Fibroblast of the conjunctiva (primary cell): ENCODE data around the gene AMER2.

ENCODE experiments used
- DNase-seq: peaks from one replicate; pipeline ENCODE4 v3.0.0-alpha.2; 2010; ENCODE audit warnings: low read depth

The AMER2 gene, protein sequence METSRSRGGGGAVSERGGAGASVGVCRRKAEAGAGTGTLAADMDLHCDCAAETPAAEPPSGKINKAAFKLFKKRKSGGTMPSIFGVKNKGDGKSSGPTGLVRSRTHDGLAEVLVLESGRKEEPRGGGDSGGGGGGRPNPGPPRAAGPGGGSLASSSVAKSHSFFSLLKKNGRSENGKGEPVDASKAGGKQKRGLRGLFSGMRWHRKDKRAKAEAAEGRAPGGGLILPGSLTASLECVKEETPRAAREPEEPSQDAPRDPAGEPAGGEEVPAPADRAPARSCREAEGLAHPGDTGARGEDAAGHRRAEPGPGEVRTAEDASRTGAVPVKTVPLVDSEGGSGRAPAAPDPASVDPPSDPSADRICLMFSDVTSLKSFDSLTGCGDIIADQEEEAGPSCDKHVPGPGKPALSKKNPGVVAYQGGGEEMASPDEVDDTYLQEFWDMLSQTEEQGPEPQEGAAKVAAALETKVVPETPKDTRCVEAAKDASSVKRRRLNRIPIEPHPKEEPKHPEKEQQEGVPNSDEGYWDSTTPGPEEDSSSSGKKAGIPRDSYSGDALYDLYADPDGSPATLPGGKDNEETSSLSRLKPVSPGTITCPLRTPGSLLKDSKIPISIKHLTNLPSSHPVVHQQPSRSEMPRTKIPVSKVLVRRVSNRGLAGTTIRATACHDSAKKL

DNA sequence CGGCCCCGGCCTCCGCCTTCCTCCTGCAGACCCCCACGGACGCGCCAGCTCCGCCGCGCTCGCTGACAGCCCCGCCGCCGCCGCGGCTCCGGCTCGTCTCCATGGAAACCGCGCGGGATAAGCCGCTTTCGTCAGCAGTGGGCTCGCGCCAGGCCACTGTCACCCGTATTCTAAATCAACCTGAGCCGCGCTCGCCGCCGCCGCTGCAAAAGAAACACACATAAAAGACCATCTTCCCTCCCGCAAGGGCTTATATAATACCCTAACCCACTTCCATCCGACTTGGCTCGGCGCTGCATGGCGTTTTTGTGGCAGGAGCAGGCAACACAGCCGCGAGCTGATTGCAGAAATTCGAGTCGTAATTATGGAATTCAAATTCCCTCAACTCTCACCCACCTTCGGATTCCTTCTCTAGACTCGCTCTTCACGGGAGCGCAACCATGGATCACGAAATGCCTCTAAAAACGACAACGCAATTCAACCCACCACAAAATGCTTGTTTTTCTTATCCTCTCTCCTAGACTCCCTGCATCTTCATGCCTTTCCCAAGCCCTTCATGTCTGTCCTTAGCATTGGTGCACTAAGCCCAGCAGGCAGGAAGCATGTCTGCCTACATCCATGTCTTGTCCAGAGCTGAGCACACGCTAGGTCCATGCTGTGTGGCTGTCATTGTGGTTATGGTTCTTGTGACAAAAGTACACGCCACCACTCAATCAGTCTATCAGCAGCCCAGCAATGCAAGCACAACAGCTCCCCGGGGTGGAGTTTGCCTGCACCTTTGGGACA is at the start of gene AMER2:
Gene AMER2, minus strand, starts transcription at position 772 of the 786 bp plus-strand sequence. Its CDS starts 669 bp downstream, at position 103.
- no peak for DNase-seq

DNA sequence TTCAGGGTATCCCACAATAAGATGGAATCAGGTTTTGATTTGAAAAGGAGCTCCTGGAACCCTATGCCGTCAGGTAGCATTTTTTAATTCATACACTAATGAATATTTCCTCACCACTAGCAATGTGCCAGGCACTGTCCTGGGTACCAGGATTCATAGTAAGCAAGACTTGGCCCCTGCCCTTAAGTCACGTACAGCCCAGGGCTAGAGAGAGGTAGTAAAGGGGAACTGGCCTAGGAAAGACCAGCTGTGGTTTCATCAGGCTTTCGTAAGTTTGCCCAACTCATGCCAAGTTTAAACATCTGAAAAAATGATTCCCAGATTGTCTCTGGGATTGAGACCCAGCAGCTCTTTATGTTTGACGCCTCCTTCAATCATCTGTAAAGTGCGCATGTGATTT is 45.9 kb upstream of the AMER2 start:
- no peak for DNase-seq

DNA sequence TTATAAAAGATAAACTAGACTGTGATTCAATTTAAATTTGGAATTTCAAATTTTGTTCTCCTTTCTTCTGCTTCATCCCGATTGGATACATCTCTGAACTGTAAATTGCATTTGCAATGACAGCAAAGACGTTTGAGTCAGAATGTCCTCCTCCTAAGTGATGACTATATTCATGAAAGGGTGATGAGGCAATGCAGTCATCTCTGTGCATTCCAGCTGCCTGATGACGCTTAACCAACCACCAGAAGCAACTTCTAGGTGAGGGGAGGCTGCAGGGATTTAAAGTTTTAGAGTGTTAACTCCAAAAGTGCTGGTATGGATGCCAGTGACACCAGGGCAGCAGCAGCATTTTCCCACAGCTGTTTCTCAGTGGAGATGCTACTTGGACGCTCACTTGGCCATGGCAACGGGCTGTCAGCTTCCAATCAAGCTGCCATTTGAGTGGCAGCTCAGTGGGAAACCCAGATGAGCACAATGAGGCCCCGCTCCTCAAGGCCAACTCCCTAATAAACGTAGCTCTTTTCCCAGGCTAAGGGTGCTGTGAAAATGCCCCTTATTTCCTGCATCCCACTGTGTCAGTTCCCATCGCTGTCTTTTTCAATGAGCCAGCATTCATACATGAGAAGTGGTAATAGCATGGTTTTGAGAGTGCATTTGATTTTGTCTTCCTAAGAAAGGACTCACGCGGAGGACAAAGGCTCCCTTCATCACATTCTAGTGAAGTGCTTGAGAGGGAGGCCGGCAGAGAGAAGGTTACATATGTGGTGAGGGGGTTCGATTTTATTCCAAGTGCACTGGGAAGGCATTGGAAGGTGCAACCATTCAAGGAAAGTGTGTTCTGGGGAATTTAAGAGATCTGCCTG is 45.2 kb upstream of the AMER2 start:
- DNase-seq, result no peak

DNA sequence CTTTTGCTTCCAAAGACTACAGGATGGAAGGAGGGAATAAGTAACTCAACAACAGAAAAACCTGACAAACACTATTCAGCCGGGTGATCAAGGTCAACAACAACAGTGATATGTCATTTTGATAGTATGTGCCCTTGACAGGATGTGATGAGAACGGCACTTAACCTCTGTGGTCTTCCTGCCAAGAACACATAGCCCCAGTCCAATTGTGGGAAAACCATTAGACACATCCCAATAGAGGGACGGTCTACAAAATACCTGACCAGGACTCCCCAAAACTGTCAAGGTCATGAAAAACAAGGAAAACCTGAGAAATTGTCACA is 43.1 kb upstream of the AMER2 start:
- DNase-seq, result no peak

DNA sequence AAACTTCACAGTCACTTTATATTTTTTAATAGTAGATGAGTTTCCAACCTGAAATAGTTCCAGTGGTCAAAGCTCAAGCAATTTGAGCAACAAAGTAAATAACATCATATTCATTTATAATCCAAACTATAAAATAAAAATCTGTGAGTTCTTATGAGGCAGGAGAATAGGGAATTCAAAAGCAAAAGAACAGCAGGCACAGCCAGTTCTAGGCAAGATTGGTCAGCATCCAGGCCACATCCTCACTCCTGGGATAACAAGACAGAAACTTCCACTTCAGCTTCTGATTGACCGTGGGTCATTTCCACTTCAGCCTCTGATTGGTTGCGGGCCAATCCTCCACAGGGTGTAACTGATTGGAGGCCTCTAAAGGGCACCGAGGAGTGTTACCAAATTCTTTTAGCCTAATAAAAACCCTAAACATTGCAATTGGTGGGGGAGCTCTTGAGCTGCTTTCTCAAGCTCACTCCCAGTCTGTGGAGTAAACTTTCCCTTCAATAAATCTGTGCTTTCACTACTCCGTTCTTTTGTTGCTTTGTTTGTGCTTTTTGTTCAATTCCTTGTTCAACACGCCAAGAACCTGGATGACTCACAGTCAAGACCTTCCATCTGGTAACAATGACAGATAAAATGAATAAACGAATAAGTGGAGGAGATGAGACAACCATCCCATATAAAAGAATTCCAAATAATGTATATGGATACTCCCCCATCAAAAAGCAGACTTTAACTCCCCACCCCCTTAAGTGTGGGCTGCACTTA is 42.6 kb upstream of the AMER2 start:
- DNase-seq, result peak; percentile 10

DNA sequence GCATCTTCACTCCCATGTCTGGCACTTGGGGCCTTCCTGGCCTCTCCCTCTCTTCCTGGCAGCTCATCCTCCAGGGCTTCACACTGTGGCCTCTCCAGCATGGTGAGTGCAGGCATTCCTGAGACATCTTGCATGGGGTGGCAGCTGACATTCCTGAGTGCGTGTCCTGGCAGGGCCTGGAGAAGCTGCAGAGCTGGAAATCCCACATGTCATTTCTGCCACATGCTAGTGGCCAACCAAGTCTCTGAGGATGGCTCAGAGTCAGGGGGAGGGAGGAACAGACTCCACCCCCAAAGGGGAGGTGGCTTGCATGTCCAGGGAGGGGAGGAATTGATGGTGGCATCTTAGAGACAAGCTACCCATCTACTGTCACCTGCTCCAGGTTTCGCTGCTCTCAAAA is 41.6 kb upstream of the AMER2 start:
- DNase-seq, result no peak

DNA sequence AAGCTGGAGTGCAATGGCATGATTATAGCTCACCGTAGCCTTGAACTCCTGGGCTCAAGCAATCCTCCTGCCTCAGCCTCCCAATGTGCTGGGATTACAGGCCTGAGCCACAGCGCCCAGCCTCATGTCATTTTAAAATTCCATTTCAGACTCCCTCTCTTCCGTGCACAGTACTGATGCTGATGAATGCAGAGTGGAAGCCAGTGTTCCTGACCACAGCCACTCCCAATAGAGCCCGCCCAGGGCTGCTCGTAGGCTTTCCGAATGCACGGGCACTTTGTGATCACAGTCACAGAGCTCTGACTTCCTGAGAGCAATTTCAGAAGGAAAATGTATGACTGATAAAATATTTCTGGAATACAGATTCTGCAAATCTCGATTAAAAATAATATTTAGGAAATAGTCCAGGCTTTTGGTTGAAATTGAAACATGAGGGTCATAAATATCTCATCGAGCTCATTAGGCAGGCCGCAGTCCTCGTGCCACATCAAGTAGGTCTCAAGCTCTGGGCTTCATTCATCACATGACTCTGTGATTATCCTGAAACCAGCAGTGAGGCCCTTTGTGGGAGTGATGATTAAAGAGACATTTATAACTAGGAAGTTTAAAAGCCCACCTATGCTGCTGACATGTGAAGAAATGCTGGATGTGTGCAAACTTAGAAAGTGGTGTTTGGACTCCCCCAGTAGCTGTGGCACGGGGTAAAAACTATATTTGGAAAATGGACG is 38.9 kb upstream of the AMER2 start:
- no peak for DNase-seq

DNA sequence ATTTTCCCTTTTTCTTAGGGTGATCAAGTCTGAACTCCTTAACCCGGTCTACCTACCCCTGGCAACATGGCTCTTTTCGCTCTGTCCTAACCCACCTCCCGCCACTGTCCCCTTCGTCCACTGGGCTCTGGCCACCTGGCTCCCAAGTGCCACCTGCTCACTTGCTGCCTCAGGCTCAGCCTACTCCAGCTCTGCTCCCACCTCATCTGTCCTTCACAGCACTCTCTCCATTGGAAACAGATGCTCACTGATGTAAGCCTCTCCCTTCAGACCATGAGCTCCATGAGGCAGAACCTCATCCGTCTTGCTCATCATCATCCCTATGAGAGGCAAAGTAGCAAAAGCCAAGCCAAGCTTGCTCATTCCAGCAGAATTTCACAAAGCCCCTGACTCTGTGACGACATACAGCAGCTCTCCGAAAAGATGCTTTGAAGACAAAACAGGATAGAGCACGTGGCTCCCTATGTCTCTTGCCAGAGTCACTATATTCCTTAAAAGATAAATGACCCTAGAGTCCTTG is 35.3 kb upstream of the AMER2 start:
- no peak for DNase-seq

DNA sequence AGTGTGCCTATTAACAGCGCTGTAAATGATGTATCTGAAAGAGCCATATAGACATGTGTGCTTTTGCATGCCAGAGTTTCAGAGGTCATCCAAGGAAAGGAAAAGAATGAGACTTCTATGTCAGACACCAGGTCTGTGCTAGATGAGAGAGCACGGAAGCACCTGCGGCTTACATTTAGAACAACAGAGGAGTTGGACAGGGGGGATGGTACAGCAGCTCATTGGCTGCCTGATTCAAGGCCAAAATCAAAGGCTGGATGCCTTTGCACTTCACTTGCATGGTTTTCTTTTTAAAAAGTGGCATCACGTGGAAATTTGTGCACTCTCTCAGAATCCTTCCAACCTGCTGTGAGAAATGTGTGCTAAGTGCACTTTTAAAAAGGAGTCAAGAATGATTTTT is 32.8 kb upstream of the AMER2 start:
- no peak for DNase-seq

DNA sequence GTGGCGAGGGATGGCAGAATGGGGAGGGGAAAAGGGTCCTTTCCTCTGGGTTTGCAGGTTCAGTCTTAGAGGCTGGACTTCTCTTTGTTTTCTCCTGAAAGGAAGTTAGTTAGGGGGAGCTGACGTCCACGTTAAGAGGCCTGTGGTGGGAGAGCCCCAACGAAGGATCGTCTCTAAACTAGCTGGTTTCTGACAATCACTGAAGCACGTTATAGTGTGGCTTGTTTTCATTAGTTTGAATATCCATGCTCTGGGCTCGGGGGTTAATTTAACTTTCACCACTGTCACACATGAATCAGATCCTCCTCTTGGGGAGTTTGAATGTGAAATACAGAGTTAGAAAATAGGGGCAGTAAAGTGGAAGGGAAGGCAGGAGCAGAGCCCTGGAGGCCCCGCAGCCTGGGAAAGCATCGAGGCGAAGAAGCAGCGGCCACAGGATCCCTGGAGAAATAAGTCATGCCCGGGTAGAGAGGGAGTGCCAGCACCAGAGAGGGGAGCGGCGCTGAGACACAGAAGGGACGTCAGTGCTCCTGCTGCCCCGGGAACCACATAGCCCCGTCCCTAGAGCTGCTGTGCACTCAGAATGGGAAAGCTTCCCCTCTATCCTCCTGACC is 31.1 kb upstream of the AMER2 start:
- no peak for DNase-seq

DNA sequence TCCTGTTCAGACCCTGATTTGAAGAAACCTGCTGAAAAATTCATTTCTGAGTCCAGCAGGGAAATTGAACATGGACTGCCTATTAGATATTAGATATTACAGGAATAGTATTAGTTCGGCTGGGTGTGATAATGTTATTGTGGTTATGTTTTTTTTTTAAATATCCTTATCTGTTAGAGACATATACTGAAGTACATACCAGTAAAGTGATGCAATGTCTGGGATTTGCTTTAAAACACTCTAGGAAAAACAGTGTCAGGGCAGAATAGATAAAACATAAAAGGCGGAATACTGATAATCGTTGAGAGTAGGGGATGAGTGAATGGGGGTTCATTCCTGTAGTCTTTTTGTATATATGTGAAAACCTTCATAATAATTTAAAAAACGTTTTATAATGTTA is 28.7 kb upstream of the AMER2 start:
- DNase-seq, result no peak

DNA sequence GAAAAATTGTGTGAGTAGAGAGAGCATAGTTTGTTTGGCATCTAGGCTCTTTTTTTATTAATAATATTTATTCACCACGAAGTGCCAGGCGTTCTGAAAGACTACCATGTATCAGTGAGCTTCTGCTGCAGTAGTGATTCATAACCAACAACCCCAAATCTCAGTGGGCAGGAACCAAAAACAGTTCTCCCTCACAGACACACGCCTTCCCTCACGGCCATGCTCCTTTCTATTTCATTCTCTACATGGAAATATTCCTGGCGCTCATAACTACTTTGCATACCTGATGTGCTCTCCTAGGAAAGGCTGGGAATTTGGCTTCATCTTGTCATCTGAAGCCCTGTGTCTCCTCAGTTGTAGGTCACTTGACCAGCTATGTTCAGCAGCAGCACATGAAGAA is 26.6 kb upstream of the AMER2 start:
- DNase-seq, result no peak

DNA sequence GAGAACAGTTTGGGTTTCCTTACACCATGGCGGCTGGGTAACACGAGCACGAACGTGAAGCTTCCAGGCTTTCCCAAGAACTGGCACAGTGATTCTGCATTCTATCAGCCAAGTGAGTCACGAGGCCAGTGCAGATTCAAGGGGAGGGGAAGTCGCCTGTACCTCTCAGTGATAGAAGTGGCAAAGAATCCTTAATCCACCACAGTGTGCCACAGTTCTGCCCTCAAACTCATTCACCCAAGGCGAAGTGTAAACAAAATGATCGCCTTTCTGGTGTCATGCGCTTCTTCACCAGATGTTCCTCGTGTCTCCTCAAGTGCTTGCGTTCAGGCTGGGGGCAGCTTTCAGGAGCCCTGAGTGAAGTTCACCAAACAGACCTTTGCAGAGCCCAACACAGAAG is 24.9 kb upstream of the AMER2 start:
- no peak for DNase-seq

DNA sequence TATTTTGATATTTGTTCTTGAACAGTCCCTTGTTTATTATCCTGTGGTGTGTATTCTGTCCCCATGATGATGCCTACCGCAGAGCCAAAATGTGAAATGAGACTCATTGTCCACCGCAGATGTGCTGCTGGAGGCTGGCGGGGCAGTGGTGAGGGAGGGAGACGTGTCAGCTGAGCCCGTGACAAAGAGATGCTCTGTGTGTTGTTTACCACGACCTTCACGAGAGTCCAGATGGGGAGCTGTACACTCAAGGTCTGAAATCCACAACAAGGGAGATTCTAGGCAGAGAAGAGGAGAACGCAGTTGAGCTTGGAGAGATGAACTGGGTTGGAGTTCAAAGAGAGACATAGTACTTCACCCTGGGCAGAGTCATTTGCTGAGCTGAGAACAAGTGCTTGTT is 20.8 kb upstream of the AMER2 start:
- DNase-seq, result no peak

DNA sequence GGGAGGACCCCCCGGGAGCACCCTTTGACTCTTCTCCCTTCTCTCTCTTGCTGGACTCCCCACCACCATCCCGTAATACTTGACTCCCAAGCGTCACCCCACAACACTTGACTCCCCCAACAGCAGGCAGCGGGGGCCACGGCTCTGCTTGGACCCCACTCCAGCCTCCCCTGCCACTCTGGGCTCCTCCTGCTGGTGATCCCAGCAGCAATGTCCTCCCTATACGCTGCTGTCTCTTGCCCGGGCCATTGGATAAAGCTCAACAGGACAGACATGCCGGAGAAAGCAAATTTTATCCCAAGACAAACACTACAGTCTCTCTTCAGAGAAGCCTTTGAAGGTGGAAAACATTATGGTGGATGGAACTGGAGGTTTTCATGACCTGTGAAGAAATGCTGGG is 20.4 kb upstream of the AMER2 start:
- DNase-seq, result no peak

DNA sequence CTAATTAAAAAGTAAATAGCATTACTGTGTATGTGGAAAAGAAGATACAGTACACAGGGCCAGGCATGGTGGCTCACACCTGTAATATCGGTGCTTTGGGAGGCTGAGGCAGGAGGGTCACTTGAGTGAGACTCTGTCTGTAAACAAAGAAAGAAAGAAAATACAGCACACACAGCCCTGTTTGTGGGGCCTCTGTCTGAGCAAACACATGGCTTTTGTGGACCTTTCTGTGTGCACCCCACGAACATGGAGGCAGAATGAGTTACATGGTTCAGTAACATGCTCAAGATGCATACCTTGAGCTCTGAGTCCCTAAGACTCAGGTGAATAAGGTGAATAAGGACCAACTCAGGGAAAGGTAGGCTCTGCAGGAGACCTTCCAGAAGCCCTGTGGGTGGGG is 20.0 kb upstream of the AMER2 start:
- DNase-seq, result no peak

DNA sequence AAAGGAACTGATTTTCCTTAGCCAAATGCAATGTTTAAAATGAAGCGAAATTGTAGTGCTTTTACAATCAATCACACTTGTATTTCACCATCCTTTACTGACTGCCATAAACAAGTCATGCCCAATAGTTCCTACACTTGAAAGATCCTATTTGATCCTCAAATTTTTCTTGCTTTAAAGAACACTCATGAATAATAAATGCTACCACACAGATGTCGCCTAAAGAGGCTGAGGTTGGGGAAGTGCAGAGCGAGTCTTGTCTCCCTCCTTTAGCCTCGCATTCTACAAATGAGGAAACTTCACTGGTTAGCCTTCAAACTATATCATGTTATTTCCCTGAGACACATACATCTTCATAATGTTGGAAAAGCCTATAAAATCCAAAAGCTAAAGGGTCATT is 18.7 kb upstream of the AMER2 start:
- DNase-seq, result no peak

DNA sequence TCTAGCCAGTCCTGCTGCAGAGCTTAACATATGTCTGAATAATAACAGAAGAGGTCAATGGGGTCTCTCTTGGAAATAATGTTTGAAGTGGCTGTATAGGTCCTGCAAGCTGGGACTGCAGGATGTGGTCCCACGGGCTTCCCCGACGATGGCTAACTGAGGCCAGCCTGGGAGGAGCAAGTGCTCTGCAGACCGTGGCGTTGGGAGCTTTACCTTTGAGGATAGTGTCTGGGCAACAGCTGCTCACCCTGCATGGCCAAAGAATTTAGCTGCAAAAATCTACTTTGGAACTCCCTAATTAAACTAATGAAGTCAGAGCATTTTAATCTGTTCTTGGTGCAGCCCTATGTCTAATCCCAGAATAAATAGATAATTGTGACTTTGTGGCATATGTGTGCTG is 18.2 kb upstream of the AMER2 start:
- DNase-seq, result no peak

DNA sequence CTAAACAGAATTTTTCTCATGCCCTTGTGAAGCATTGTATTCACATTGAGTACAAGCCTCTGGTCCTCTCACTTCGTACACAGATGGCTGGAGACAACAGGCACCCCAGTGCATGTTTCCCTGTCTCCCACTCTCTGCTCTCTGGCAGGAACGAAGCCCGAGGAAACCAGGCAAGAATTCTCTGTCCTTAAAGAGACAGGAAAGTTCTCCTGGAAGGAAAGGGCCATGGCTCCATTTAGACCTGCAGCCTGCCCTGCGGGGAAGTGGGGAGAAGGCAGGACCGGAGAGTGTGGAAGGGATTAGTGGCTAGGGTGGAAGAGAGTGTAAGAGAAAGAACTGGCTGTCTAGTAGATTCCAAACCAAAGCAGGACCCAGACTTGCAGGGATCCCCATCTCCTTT is 15.5 kb upstream of the AMER2 start:
- no peak for DNase-seq

DNA sequence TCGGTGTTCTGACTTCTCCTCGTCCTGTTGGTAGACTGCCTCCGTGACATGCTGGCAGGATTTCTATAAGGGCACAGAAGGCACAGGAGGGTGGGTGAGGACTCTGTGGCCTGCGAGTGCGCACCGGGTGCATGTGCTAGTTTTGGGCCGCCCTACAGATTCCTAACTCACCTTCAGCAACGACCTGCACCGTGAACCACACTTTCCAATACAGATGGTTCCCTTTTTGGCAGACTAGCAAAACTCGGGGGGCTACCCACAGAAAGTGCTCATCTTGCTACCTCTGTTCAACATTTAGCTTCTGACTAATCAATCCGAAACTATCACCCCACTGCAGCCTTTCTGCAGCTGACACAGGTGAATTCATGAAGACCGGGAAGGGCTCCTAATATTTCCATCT is 14.1 kb upstream of the AMER2 start:
- DNase-seq, result no peak
